ENCODE data around the gene NFIB. TPM values are rescaled to one million over a fixed set of nuclear protein-coding genes. Genes with fewer than 3 reads are reported as not detected.

The NFIB gene
- total RNA-seq, 1 donor from 2014 or later = 2.4 TPM

- TF ChIP-seq CTCF (conservative IDR thresholded peaks at IDR 0.05; ENCODE audit: low read depth, low read length) = no peak
- DNase-seq (ENCODE audit: low read depth) = no peak
- H3K4me3 ChIP-seq (ENCODE audit: low read depth, low read length) = no peak overlapping the region
Observed at GRCh38 chr9:14240537-14240936, 73.4 kb downstream of the NFIB start.

- H3K4me3 ChIP-seq (ENCODE audit: low read depth, low read length) = no peak overlapping the region
- TF ChIP-seq CTCF (conservative IDR thresholded peaks at IDR 0.05; ENCODE audit: low read depth, low read length) = no peak
- DNase-seq (ENCODE audit: low read depth) = no peak
Observed at GRCh38 chr9:14238518-14238917, 75.4 kb downstream of the NFIB start.

GRCh38 chr9:14238079-14238478, 75.9 kb downstream of the NFIB start:
- TF ChIP-seq CTCF (conservative IDR thresholded peaks at IDR 0.05; ENCODE audit: low read depth, low read length) = no peak
- no peak for DNase-seq (ENCODE audit: low read depth)
- H3K4me3 ChIP-seq (ENCODE audit: low read depth, low read length) = no peak overlapping the region

- TF ChIP-seq CTCF (conservative IDR thresholded peaks at IDR 0.05; ENCODE audit: low read depth, low read length) = no peak
- no peak overlapping the region for H3K4me3 ChIP-seq (ENCODE audit: low read depth, low read length)
- DNase-seq (ENCODE audit: low read depth) = no peak
Observed at GRCh38 chr9:14236591-14236990, 77.3 kb downstream of the NFIB start.

- TF ChIP-seq CTCF (conservative IDR thresholded peaks at IDR 0.05; ENCODE audit: low read depth, low read length) = no peak
- H3K4me3 ChIP-seq (ENCODE audit: low read depth, low read length) = no peak overlapping the region
- DNase-seq (ENCODE audit: low read depth) = no peak
Observed at GRCh38 chr9:14232111-14232510, 81.8 kb downstream of the NFIB start.

- no peak overlapping the region for H3K4me3 ChIP-seq (ENCODE audit: low read depth, low read length)
- no peak for DNase-seq (ENCODE audit: low read depth)
- TF ChIP-seq CTCF (conservative IDR thresholded peaks at IDR 0.05; ENCODE audit: low read depth, low read length) = no peak
Observed at GRCh38 chr9:14231196-14231990, 82.5 kb downstream of the NFIB start.

GRCh38 chr9:14228602-14229001, 85.3 kb downstream of the NFIB start:
- TF ChIP-seq CTCF (conservative IDR thresholded peaks at IDR 0.05; ENCODE audit: low read depth, low read length) = no peak
- DNase-seq (ENCODE audit: low read depth) = no peak
- H3K4me3 ChIP-seq (ENCODE audit: low read depth, low read length) = no peak overlapping the region
